ENCODE data around the gene DPP6.
A peak's percentile ranks its signal among the peaks of the same experiment; 100 is the strongest.

DPP6 gene

GRCh38 chr7:154781369-154782303, 729.4 kb downstream of the DPP6 start:
- DNase-seq: peak; percentile 60 to 91

GRCh38 chr7:154783281-154783909, 731.2 kb downstream of the DPP6 start:
- no peak for DNase-seq

- no peak for DNase-seq
Observed at GRCh38 chr7:154785898-154786297, 733.7 kb downstream of the DPP6 start.

GRCh38 chr7:154789404-154789803, 737.2 kb downstream of the DPP6 start:
- DNase-seq: peak; percentile 69 to 81

GRCh38 chr7:154791611-154792010, 739.4 kb downstream of the DPP6 start:
- DNase-seq: no peak

GRCh38 chr7:154792436-154793055, 740.3 kb downstream of the DPP6 start:
- DNase-seq: no peak

- DNase-seq: no peak
Observed at GRCh38 chr7:154794147-154794780, 742.1 kb downstream of the DPP6 start.

- no peak for DNase-seq
Observed at GRCh38 chr7:154795014-154795413, 742.8 kb downstream of the DPP6 start.

GRCh38 chr7:154795437-154795836, 743.2 kb downstream of the DPP6 start:
- no peak for DNase-seq

- no peak for DNase-seq
Observed at GRCh38 chr7:154804449-154804848, 752.3 kb downstream of the DPP6 start.

GRCh38 chr7:154812027-154812426, 759.8 kb downstream of the DPP6 start:
- DNase-seq: no peak

GRCh38 chr7:154817224-154817896, 765.2 kb downstream of the DPP6 start:
- DNase-seq: no peak

GRCh38 chr7:154827007-154827406, 774.8 kb downstream of the DPP6 start:
- DNase-seq: no peak

GRCh38 chr7:154832557-154833138, 780.5 kb downstream of the DPP6 start:
- DNase-seq: peak; percentile 39 to 43

- DNase-seq: no peak
Observed at GRCh38 chr7:154836021-154836448, 783.8 kb downstream of the DPP6 start.

GRCh38 chr7:154837087-154837486, 784.9 kb downstream of the DPP6 start:
- DNase-seq: no peak

GRCh38 chr7:154837622-154838021, 785.4 kb downstream of the DPP6 start:
- DNase-seq: no peak

GRCh38 chr7:154840086-154840485, 787.9 kb downstream of the DPP6 start:
- DNase-seq: no peak

GRCh38 chr7:154841731-154842331, 789.6 kb downstream of the DPP6 start:
- DNase-seq: no peak

- DNase-seq: no peak
Observed at GRCh38 chr7:154842591-154842990, 790.4 kb downstream of the DPP6 start.

GRCh38 chr7:154843670-154844237, 791.6 kb downstream of the DPP6 start:
- DNase-seq: no peak
